Thoracic aorta (tissue), 2 donors: Measurements from ENCODE around the gene VSTM2B. TPM values are rescaled to one million over a fixed set of nuclear protein-coding genes. Genes with fewer than 3 reads are reported as not detected.
"Not testable (repeated sequence)": the region's sequence is repeated elsewhere in the genome, so short reads cannot be mapped to it uniquely, and the experiment has no call there.

Experiments
- ATAC-seq: fragments of 150-250 bp; one replicate; pipeline ENCODE4 v1.8.0; 2017; ENCODE audit warnings: low read depth; ENCODE audit not compliant: insufficient number of reproducible peaks, low FRiP score
- DNase-seq: peaks from one replicate; pipeline ENCODE4 v3.0.0-alpha.2; 2020; ENCODE audit warnings: low spot score
- H3K27ac ChIP-seq, 2 donors: fragments of 200-600 bp; sonication (generic); 1 replicate in 1 of 2; 2 replicates in 1 of 2; pipeline ENCODE4 v1.5.1; 2016; ENCODE audit warnings: mild to moderate bottlenecking in 2 of 2, moderate library complexity in 2 of 2
- H3K27me3 ChIP-seq: fragments of 200-600 bp; sonication (generic); replicated peaks from 2 replicates; pipeline ENCODE4 v1.6.0; 2016; ENCODE audit warnings: mild to moderate bottlenecking; ENCODE audit not compliant: insufficient read depth
- H3K36me3 ChIP-seq: fragments of 200-600 bp; sonication (generic); one replicate; pipeline ENCODE4 v1.5.1; 2016
- H3K4me1 ChIP-seq, 2 donors: fragments of 200-600 bp; sonication (generic); 1 replicate in 1 of 2; 2 replicates in 1 of 2; pipeline versions ENCODE4 v1.5.1 to v1.6.0; 2016; ENCODE audit warnings: low read depth in 2 of 2, mild to moderate bottlenecking in 1 of 2; ENCODE audit not compliant: control insufficient read depth in 1 of 2
- H3K4me3 ChIP-seq: fragments of 200-600 bp; sonication (generic); 2 replicates; pipeline ENCODE4 v1.5.1; 2016; ENCODE audit warnings: mild to moderate bottlenecking
- H3K9me3 ChIP-seq: fragments of 200-600 bp; sonication (generic); 2 replicates; pipeline ENCODE4 v1.5.1; 2016
- CTCF ChIP-seq: fragments of 200-600 bp; sonication (generic); IDR thresholded peaks from one replicate; pipeline ENCODE4 v1.5.1; 2019; ENCODE audit warnings: antibody characterized with exemption
- total RNA-seq, 2 donors: library from RNA; depleted of rRNA; stranded (reverse); fragments of >200 nt; gene quantifications; one replicate each; pipeline versions ENCODE4 v1.1.0 to v1.2.3, GENCODE V29; 2016

The VSTM2B gene
- total RNA-seq, 2 donors from 2014 or later = not detected

- no peak overlapping the region for H3K4me3 ChIP-seq
- no peak for DNase-seq
- no peaks in the 10 kb centered on the region for H3K36me3 ChIP-seq
- no peaks in the 10 kb centered on the region for H3K4me1 ChIP-seq
- no peak for ATAC-seq
- H3K9me3 ChIP-seq = no peaks in the 10 kb centered on the region
- H3K27me3 ChIP-seq = no peaks in the 10 kb centered on the region
- TF ChIP-seq CTCF = no peak
- H3K27ac ChIP-seq = no peak overlapping the region
These were observed 40.9 kb upstream of the VSTM2B start for GRCh38 chr19:29484876-29485275.

GRCh38 chr19:29485293-29485692 lies 40.5 kb upstream of the VSTM2B start:
- Histone ChIP-seq H3K9me3 (no peaks in the 10 kb centered on the region), H3K27ac (no peak overlapping the region), H3K4me3 (no peak overlapping the region), H3K36me3 (no peaks in the 10 kb centered on the region), H3K4me1 (no peaks in the 10 kb centered on the region), H3K27me3 (no peaks in the 10 kb centered on the region)
- no peak for TF ChIP-seq CTCF
- DNase-seq = no peak
- ATAC-seq = no peak

- not testable (repeated sequence) for DNase-seq
These were observed 38.8 kb upstream of the VSTM2B start for GRCh38 chr19:29486961-29487360.

GRCh38 chr19:29487432-29487831 lies 38.4 kb upstream of the VSTM2B start:
- ATAC-seq = no peak
- no peak overlapping the region for H3K27ac ChIP-seq
- H3K4me1 ChIP-seq = no peaks in the 10 kb centered on the region
- no peaks in the 10 kb centered on the region for H3K27me3 ChIP-seq
- DNase-seq = no peak
- H3K9me3 ChIP-seq = no peaks in the 10 kb centered on the region
- no peak overlapping the region for H3K4me3 ChIP-seq
- TF ChIP-seq CTCF = no peak
- no peaks in the 10 kb centered on the region for H3K36me3 ChIP-seq

More at GRCh38 chr19:29486961-29487360, 38.8 kb upstream of the VSTM2B start:
- not testable (repeated sequence) for H3K27me3 ChIP-seq, ATAC-seq, H3K4me3 ChIP-seq, H3K4me1 ChIP-seq, H3K27ac ChIP-seq, H3K36me3 ChIP-seq, H3K9me3 ChIP-seq

- TF ChIP-seq CTCF = no peak
- no peak overlapping the region for H3K27ac ChIP-seq
- DNase-seq (no peak), ATAC-seq (no peak)
- H3K4me1 ChIP-seq = no peaks in the 10 kb centered on the region
- H3K36me3 ChIP-seq = no peaks in the 10 kb centered on the region
- no peaks in the 10 kb centered on the region for H3K27me3 ChIP-seq
- H3K9me3 ChIP-seq = no peaks in the 10 kb centered on the region
- H3K4me3 ChIP-seq = no peak overlapping the region
These were observed 37.5 kb upstream of the VSTM2B start for GRCh38 chr19:29488316-29488715.

GRCh38 chr19:29489172-29489951 lies 36.4 kb upstream of the VSTM2B start:
- Histone ChIP-seq H3K4me1 (no peaks in the 10 kb centered on the region), H3K27ac (no peak overlapping the region), H3K36me3 (no peaks in the 10 kb centered on the region), H3K9me3 (no peaks in the 10 kb centered on the region), H3K27me3 (no peaks in the 10 kb centered on the region), H3K4me3 (no peak overlapping the region)
- no peak for DNase-seq
- ATAC-seq = no peak
- no peak for TF ChIP-seq CTCF
